ENCODE data around the gene IMPA2. TPM values are rescaled to one million over a fixed set of nuclear protein-coding genes. Genes with fewer than 3 reads are reported as not detected.

The IMPA2 gene
- total and polyA plus RNA-seq, 2 of the 4 experiments (the other 2 are of a cell fraction) = 5.4 to 5.5 TPM

DNA sequence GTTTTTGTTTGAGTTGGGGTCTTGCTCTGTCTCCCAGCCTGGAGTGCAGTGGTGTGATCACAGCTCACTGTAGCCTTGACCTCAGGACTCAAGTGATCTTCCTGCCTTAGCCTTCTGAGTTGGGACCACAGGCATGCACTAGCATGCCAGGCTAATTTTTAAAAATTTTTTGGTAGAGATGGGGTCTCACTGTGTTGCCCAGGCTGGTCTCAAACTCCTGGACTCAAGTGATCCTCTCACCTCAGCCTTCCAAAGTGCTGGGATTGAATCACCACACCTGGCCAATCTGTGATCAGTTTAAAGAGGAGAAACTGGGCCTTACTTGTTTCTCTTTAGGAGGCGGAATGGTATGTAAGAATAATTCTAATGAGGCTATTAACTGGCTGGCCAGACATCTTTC, 49.9 kb downstream of the IMPA2 start:
- Histone ChIP-seq H3K27me3 (ENCODE audit: control insufficient read depth, insufficient read depth, low read length) (no peaks in the 10 kb centered on the region), H2AFZ (replicated peaks; ENCODE audit: low read length, poor library complexity) (no peak overlapping the region), H3K4me3 (ENCODE audit: insufficient read depth, low read depth, low read length) (no peak overlapping the region), H3K4ac (ENCODE audit: low read depth, low read length) (no peak overlapping the region), H2BK20ac (ENCODE audit: low read depth, low read length) (no peak overlapping the region), H4K5ac (ENCODE audit: low read depth, low read length) (no peak overlapping the region), H2BK5ac (ENCODE audit: low read depth, low read length, poor library complexity, severe bottlenecking) (no peak overlapping the region), H4K20me1 (ENCODE audit: insufficient read depth, low read length) (no peaks in the 10 kb centered on the region), H3K79me1 (ENCODE audit: low read depth in 1 of 2, low read length in 2 of 2) (no peaks in the 10 kb centered on the region), H3K9me3 (ENCODE audit: control insufficient read depth, insufficient read depth, low read length) (no peaks in the 10 kb centered on the region), H4K8ac (ENCODE audit: low read depth in 2 of 2, low read length in 2 of 2) (no peak overlapping the region), H3K4me2 (ENCODE audit: low read depth, low read length) (no peak overlapping the region), H3K56ac (ENCODE audit: extremely low read depth, insufficient read depth, low read length) (no peak overlapping the region), H3K23ac (ENCODE audit: low read depth, low read length) (no peak overlapping the region; the same call in 1 of the 2 replicates), H2BK15ac (ENCODE audit: low read depth, low read length) (no peak overlapping the region), H3K36me3 (ENCODE audit: control insufficient read depth, insufficient read depth, low read length) (peaks cover 17% of the 10 kb centered on the region), H3K27ac (ENCODE audit: insufficient read depth, low read length) (no peak overlapping the region), H2AK5ac (ENCODE audit: low read depth, low read length) (no peak overlapping the region), H3K9me1 (ENCODE audit: insufficient read depth, low read length) (peaks cover 3% of the 10 kb centered on the region; the same call in 1 of the 2 replicates), H3K14ac (replicated peaks; ENCODE audit: low read depth, low read length) (no peak overlapping the region), H2AK9ac (replicated peaks; ENCODE audit: low read depth, low read length, poor library complexity) (no peak overlapping the region), H3K4me1 (ENCODE audit: control insufficient read depth, insufficient read depth, low read length) (peaks cover 25% of the 10 kb centered on the region), H2BK120ac (ENCODE audit: low read depth, low read length) (no peak overlapping the region), H4K91ac (ENCODE audit: insufficient read depth, low read depth, low read length) (no peak overlapping the region; the same call in 1 of the 2 replicates), H3K18ac (ENCODE audit: low read depth, low read length) (no peak overlapping the region), H3K9ac (ENCODE audit: low read depth, low read length) (no peak overlapping the region)
- ATAC-seq (ENCODE audit: low read depth) = no peak
- BruUV-seq (replicated peaks) = no TSS peak
- in situ Hi-C loops (cut with MboI; ENCODE audit: low sequenced_read_pairs) = no loop called here
- 100% methylated on average over 1 of the region's 1 CpG; no CpG with 5 or more reads in 1 of the 2 experiments for WGBS, 2 experiments (ENCODE audit: extremely low coverage in 2 of 2, insufficient read length in 1 of 2)
- CTCF ChIA-PET = interaction anchor here (1.0 kb wide), 1 partner anchor 241 kb away, joined by 3 read pairs; no protein-coding TSS in a partner anchor
- DNase-seq = no peak
- intact Hi-C loops (cut with micrococcal nuclease) = no loop called here
- no peak for TF ChIP-seq BHLHE40 (IDR thresholded peaks at IDR 0.05; ENCODE audit: low read depth, low read length)
- no peak for TF ChIP-seq MAFK (IDR thresholded peaks at IDR 0.05; ENCODE audit: low read depth, low read length)
- TF ChIP-seq, protein P1, sequence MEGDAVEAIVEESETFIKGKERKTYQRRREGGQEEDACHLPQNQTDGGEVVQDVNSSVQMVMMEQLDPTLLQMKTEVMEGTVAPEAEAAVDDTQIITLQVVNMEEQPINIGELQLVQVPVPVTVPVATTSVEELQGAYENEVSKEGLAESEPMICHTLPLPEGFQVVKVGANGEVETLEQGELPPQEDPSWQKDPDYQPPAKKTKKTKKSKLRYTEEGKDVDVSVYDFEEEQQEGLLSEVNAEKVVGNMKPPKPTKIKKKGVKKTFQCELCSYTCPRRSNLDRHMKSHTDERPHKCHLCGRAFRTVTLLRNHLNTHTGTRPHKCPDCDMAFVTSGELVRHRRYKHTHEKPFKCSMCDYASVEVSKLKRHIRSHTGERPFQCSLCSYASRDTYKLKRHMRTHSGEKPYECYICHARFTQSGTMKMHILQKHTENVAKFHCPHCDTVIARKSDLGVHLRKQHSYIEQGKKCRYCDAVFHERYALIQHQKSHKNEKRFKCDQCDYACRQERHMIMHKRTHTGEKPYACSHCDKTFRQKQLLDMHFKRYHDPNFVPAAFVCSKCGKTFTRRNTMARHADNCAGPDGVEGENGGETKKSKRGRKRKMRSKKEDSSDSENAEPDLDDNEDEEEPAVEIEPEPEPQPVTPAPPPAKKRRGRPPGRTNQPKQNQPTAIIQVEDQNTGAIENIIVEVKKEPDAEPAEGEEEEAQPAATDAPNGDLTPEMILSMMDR (conservative IDR thresholded peaks at IDR 0.05; ENCODE audit: low read depth, low read length) = no peak
- TF ChIP-seq MAZ (IDR thresholded peaks at IDR 0.05; ENCODE audit: borderline replicate concordance, low read depth, low read length) = no peak
- TF ChIP-seq CEBPB (IDR thresholded peaks at IDR 0.05; ENCODE audit: low read depth, low read length) = no peak
- no peak for TF ChIP-seq POLR2A (IDR thresholded peaks at IDR 0.05; ENCODE audit: low read depth, low read length)
- no peak for TF ChIP-seq CHD1 (IDR thresholded peaks at IDR 0.05; ENCODE audit: low read depth, low read length)
- TF ChIP-seq RAD21 (IDR thresholded peaks at IDR 0.05; ENCODE audit: low read length) = no peak
- TF ChIP-seq FOS (IDR thresholded peaks at IDR 0.05; ENCODE audit: low read depth, low read length) = no peak
- no peak for TF ChIP-seq SMC3 (IDR thresholded peaks at IDR 0.05; ENCODE audit: low read depth, low read length)
- no peak for TF ChIP-seq NFE2L2 (IDR thresholded peaks at IDR 0.05; ENCODE audit: low read depth, low read length)
- TF ChIP-seq MXI1 (IDR thresholded peaks at IDR 0.05; ENCODE audit: borderline replicate concordance, low read depth, low read length) = no peak
- TF ChIP-seq, protein P2, sequence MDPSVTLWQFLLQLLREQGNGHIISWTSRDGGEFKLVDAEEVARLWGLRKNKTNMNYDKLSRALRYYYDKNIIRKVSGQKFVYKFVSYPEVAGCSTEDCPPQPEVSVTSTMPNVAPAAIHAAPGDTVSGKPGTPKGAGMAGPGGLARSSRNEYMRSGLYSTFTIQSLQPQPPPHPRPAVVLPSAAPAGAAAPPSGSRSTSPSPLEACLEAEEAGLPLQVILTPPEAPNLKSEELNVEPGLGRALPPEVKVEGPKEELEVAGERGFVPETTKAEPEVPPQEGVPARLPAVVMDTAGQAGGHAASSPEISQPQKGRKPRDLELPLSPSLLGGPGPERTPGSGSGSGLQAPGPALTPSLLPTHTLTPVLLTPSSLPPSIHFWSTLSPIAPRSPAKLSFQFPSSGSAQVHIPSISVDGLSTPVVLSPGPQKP (IDR thresholded peaks at IDR 0.05; ENCODE audit: borderline replicate concordance, low read depth, low read length) = no peak
- TF ChIP-seq RCOR1 (IDR thresholded peaks at IDR 0.05; ENCODE audit: insufficient replicate concordance, low read length) = no peak
- TF ChIP-seq, protein P3, sequence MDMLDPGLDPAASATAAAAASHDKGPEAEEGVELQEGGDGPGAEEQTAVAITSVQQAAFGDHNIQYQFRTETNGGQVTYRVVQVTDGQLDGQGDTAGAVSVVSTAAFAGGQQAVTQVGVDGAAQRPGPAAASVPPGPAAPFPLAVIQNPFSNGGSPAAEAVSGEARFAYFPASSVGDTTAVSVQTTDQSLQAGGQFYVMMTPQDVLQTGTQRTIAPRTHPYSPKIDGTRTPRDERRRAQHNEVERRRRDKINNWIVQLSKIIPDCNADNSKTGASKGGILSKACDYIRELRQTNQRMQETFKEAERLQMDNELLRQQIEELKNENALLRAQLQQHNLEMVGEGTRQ (IDR thresholded peaks at IDR 0.05; ENCODE audit: low read depth, low read length) = no peak
- no peak for TF ChIP-seq RFX5 (IDR thresholded peaks at IDR 0.05; ENCODE audit: low read depth, low read length)
- POLR2A ChIA-PET (ENCODE audit: unreplicated experiment) = no interaction called here
- dilution Hi-C loops (cut with HindIII; ENCODE audit: low sequenced_read_pairs, unreplicated experiment) = no loop called here
